HepG2 (cell line): ENCODE measurements around the gene KRCC1. TPM values are rescaled to one million over a fixed set of nuclear protein-coding genes. Genes with fewer than 3 reads are reported as not detected.

Experiments
- FOXO1 ChIP-seq: sonication (generic); formaldehyde crosslinking; IDR thresholded peaks from 2 replicates; pipeline ENCODE4 v1.4.0; 2020; ENCODE audit warnings: missing genetic modification reagents
- FOXO4 ChIP-seq: sonication (generic); formaldehyde crosslinking; conservative IDR thresholded peaks from 2 replicates; pipeline ENCODE4 v1.8.1; 2023; ENCODE audit warnings: missing genetic modification reagents
- HCFC1 ChIP-seq: fragments of 150-350 bp; IDR thresholded peaks from 2 replicates; pipeline ENCODE4 v1.6.1; 2014; ENCODE audit warnings: low read depth, low read length
- KLF13 ChIP-seq: sonication (generic); formaldehyde crosslinking; IDR thresholded peaks from 2 replicates; pipeline ENCODE4 v1.4.0; 2020; ENCODE audit warnings: mild to moderate bottlenecking, missing genetic modification reagents
- MAFF ChIP-seq: IDR thresholded peaks from 2 replicates; pipeline ENCODE4 v1.6.1; 2011; ENCODE audit warnings: low read depth, low read length, improper control_type of control experiment
- MED8 ChIP-seq: sonication (generic); formaldehyde crosslinking; IDR thresholded peaks from 2 replicates; pipeline ENCODE4 v1.8.1; 2023; ENCODE audit warnings: mild to moderate bottlenecking, missing genetic modification reagents; ENCODE audit not compliant: insufficient replicate concordance
- MEIS1 ChIP-seq: sonication (generic); formaldehyde crosslinking; IDR thresholded peaks from 2 replicates; pipeline ENCODE4 v1.9.0; 2021; ENCODE audit warnings: mild to moderate bottlenecking, missing genetic modification reagents, moderate library complexity, borderline replicate concordance
- MIER3 ChIP-seq: IDR thresholded peaks from 2 replicates; pipeline ENCODE4 v1.6.1; 2016; ENCODE audit warnings: missing compliant biosample characterization, borderline replicate concordance
- NCOA5 ChIP-seq: sonication (generic); formaldehyde crosslinking; IDR thresholded peaks from 2 replicates; pipeline ENCODE4 v1.4.0; 2020; ENCODE audit warnings: missing genetic modification reagents
- NR2F1 ChIP-seq, 2 experiments: fragments of 450-650 bp in 1 of 2; formaldehyde crosslinking in 1 of 2; IDR thresholded peaks; 2 replicates each; pipeline versions ENCODE4 v1.5.0 to v1.6.1; 2016 to 2020; ENCODE audit warnings: mild to moderate bottlenecking in 1 of 2, missing compliant biosample characterization in 1 of 2, missing genetic modification reagents in 1 of 2, moderate library complexity in 1 of 2
- PAXIP1 ChIP-seq: sonication (generic); formaldehyde crosslinking; conservative IDR thresholded peaks from 2 replicates; pipeline ENCODE4 v1.4.0; 2020; ENCODE audit warnings: mild to moderate bottlenecking, missing genetic modification reagents, moderate library complexity
- ZFAT ChIP-seq: sonication (generic); formaldehyde crosslinking; conservative IDR thresholded peaks from 2 replicates; pipeline ENCODE4 v1.8.1; 2023; ENCODE audit warnings: missing genetic modification reagents, inconsistent platforms
- ZNF350 ChIP-seq: sonication (generic); formaldehyde crosslinking; IDR thresholded peaks from 2 replicates; pipeline ENCODE4 v1.4.0; 2020; ENCODE audit warnings: mild to moderate bottlenecking, low read depth, missing genetic modification reagents, borderline replicate concordance
- ZNF44 ChIP-seq: sonication (generic); formaldehyde crosslinking; IDR thresholded peaks from 2 replicates; pipeline ENCODE4 v1.5.1; 2020; ENCODE audit warnings: mild to moderate bottlenecking, missing genetic modification reagents
- ZNF589 ChIP-seq: sonication (generic); formaldehyde crosslinking; conservative IDR thresholded peaks from 2 replicates; pipeline ENCODE4 v1.8.0; 2022; ENCODE audit warnings: mild to moderate bottlenecking, moderate library complexity, missing genetic modification reagents
- ZNF713 ChIP-seq: sonication (generic); formaldehyde crosslinking; IDR thresholded peaks from 2 replicates; pipeline ENCODE4 v1.4.0; 2020; ENCODE audit warnings: mild to moderate bottlenecking, missing genetic modification reagents
- ZNF777 ChIP-seq: sonication (generic); formaldehyde crosslinking; IDR thresholded peaks from 2 replicates; pipeline ENCODE4 v1.4.0; 2020; ENCODE audit warnings: missing genetic modification reagents
- ZNF780A ChIP-seq: sonication (generic); formaldehyde crosslinking; IDR thresholded peaks from 2 replicates; pipeline ENCODE4 v1.8.0; 2022; ENCODE audit warnings: mild to moderate bottlenecking, missing genetic modification reagents, moderate library complexity
- polyA plus RNA-seq, 8 experiments: library from polyadenylated mRNA; depleted of rRNA in 3 of 8; stranded (reverse) in 7 of 8; unstranded in 1 of 8; fragments of >200 nt; fragmentation: Illumina TruSeq in 4 of 8; extraction: Trizol in 4 of 8; gene quantifications; 2 replicates each; pipeline versions ENCODE4 v1.2.1 to v1.2.3, GENCODE V29; 2011 to 2016; ENCODE audit warnings: low read depth in 4 of 8, missing spikeins in 1 of 8, mixed read lengths in 1 of 8; ENCODE audit not compliant: insufficient read depth in 1 of 8
- total RNA-seq, 5 experiments: library from RNA; depleted of rRNA; stranded (reverse); fragments of >200 nt; fragmentation: Illumina TruSeq; extraction: Trizol; gene quantifications; 2 replicates each; pipeline ENCODE4 v1.2.3, GENCODE V29; 2016; ENCODE audit warnings: low read depth in 1 of 5
- TF ChIP-seq, protein P1 (sequence below): sonication (generic); formaldehyde crosslinking; IDR thresholded peaks from 2 replicates; pipeline ENCODE4 v1.8.0; 2022; ENCODE audit warnings: mild to moderate bottlenecking, missing genetic modification reagents, borderline replicate concordance
- TF ChIP-seq, protein P2 (sequence below): sonication (generic); formaldehyde crosslinking; IDR thresholded peaks from 2 replicates; pipeline ENCODE4 v1.9.0; 2022; ENCODE audit warnings: missing genetic modification reagents, mild to moderate bottlenecking, borderline replicate concordance
- TF ChIP-seq, protein P3 (sequence below): IDR thresholded peaks from 2 replicates; pipeline ENCODE4 v1.6.1; 2012; ENCODE audit warnings: inconsistent platforms

Gene KRCC1
- total and polyA plus RNA-seq, 2 of the 13 experiments (the other 11 are each of a cell fraction or from before 2014, with no cell fraction given): 6.5 to 7.7 TPM

DNA sequence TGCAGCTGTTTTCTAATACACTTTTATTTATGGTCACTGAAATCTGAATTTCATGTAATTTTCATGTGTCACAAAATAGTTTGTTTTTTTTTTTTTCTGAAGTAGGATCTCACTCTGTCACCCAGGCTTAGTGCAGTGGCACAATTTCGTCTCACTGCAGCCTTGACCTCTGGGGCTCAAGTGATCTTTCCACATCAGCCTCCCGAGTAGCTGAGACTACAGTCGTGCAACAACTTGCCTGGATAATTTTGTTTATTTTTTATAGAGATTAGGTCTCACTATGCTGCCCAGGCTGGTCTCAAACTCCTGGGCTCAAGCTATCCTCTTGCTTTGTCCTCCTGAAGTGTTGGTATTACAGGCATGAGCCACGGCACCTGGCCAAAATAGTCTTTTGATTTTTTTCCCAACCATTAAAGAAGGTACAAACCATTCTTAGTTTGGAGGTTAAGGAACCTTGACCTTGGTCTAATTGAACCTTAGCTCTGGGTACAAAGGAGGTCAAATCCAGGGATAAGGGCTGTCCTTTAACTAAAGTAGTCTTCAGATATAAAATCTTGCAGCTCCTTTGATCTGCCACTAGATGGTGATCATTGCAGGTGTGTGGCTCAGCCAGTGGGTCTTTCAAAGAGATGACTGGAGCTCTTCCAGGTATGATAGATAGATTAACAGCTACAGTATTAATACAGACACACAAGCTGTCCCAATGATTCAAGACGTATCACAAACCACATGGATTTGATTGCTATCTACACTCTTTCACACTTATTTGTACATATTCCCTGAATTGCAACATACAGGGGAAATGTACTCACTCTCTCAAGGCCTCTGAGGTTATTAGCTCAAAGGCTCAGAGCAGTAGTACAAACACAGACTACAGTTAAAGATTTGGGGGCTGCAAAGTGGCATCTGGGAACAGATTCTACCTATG, 4.7 kb upstream of the KRCC1 start (continued):
- TF ChIP-seq ZFAT (CRISPR knock-in tag) (no peak), NCOA5 (CRISPR knock-in tag) (no peak), MAFF (no peak), FOXO4 (CRISPR knock-in tag) (peak; percentile 39; the same call in 1 of the 2 replicates), MEIS1 (CRISPR knock-in tag) (no peak), ZNF780A (CRISPR knock-in tag) (no peak), ZNF44 (CRISPR knock-in tag) (no peak), ZNF713 (no peak), ZNF589 (no peak), FOXO1 (CRISPR knock-in tag) (no peak), ZNF350 (CRISPR knock-in tag) (no peak), PAXIP1 (CRISPR knock-in tag) (peak; percentile 63; the same call in 1 of the 2 replicates), KLF13 (CRISPR knock-in tag) (no peak), HCFC1 (no peak), ZNF777 (CRISPR knock-in tag) (no peak), MIER3 (peak; percentile 39; the same call in 1 of the 2 replicates), NR2F1 (CRISPR knock-in tag; IDR thresholded peaks at IDR 0.05) (peak; percentile 29 to 42; a peak in 2 of 4 replicates), MED8 (CRISPR knock-in tag) (no peak)
- TF ChIP-seq, protein P1, sequence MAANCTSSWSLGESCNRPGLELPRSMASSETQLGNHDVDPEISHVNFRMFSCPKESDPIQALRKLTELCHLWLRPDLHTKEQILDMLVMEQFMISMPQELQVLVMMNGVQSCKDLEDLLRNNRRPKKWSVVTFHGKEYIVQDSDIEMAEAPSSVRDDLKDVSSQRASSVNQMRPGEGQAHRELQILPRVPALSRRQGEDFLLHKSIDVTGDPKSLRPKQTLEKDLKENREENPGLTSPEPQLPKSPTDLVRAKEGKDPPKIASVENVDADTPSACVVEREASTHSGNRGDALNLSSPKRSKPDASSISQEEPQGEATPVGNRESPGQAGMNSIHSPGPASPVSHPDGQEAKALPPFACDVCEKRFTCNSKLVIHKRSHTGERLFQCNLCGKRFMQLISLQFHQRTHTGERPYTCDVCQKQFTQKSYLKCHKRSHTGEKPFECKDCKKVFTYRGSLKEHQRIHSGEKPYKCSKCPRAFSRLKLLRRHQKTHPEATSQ (CRISPR knock-in tag): no peak
- TF ChIP-seq, protein P2, sequence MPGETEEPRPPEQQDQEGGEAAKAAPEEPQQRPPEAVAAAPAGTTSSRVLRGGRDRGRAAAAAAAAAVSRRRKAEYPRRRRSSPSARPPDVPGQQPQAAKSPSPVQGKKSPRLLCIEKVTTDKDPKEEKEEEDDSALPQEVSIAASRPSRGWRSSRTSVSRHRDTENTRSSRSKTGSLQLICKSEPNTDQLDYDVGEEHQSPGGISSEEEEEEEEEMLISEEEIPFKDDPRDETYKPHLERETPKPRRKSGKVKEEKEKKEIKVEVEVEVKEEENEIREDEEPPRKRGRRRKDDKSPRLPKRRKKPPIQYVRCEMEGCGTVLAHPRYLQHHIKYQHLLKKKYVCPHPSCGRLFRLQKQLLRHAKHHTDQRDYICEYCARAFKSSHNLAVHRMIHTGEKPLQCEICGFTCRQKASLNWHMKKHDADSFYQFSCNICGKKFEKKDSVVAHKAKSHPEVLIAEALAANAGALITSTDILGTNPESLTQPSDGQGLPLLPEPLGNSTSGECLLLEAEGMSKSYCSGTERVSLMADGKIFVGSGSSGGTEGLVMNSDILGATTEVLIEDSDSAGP: no peak
- TF ChIP-seq, protein P3, sequence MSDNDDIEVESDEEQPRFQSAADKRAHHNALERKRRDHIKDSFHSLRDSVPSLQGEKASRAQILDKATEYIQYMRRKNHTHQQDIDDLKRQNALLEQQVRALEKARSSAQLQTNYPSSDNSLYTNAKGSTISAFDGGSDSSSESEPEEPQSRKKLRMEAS: no peak
